GM12878 (cell line): ENCODE results near the gene VSX1. TPM values are rescaled to one million over a fixed set of nuclear protein-coding genes. Genes with fewer than 3 reads are reported as not detected.

Experiments used
- ATAC-seq: fragments of 200-7000 bp; cut with Tn5 transposase; 3 replicates; pipeline ENCODE4 v1.9.1; 2020; ENCODE audit warnings: mild to moderate bottlenecking, moderate library complexity
- BruUV-seq: library from RNA; stranded (reverse); fragments of 400-500 nt; replicated peaks from 2 replicates; lab custom pipeline; 2021; lab: Mats Ljungman, UMichigan
- CTCF ChIA-PET: fragments of 300-600 bp; sonication (Branson Sonifier 250); formaldehyde crosslinking; extraction: SDS; loops from one replicate; lab custom pipeline; 2021; ENCODE audit warnings: inconsistent platforms; lab: Yijun Ruan, JAX
- POLR2A ChIA-PET: fragments of 350-600 bp; formaldehyde crosslinking; extraction: SDS; loops from one replicate; lab custom pipeline; 2021; ENCODE audit warnings: inconsistent platforms; lab: Charles Lee
- RAD21 ChIA-PET: fragments of 300-600 bp; sonication (Branson Sonifier 250); formaldehyde crosslinking; loops from one replicate; lab custom pipeline; 2023; ENCODE audit warnings: antibody characterized with exemption; ENCODE audit not compliant: unreplicated experiment; lab: Charles Lee
- SMC1A ChIA-PET: fragments of 300-600 bp; sonication (Branson Sonifier 250); formaldehyde crosslinking; loops from one replicate; lab custom pipeline; 2023; ENCODE audit not compliant: unreplicated experiment, uncharacterized antibody; lab: Charles Lee
- DNase-seq: peaks from one replicate; pipeline ENCODE4 v3.0.0-alpha.2; 2011; ENCODE audit warnings: low read depth, low spot score
- FAIRE-seq: peaks from 3 replicates; lab custom pipeline; 2011; peaks lifted over from hg19 to GRCh38; lab: Jason Lieb, UNC
- H2AFZ ChIP-seq: 2 replicates; pipeline ENCODE4 v1.6.0; 2011; ENCODE audit warnings: low read depth, low read length, control low read depth; ENCODE audit not compliant: control insufficient read depth
- H3K27ac ChIP-seq: 2 replicates; pipeline ENCODE4 v1.5.1; 2011; ENCODE audit warnings: control low read depth; ENCODE audit not compliant: control insufficient read depth, insufficient read depth
- H3K27me3 ChIP-seq, 2 experiments: replicated peaks in 1 of 2; 2 replicates each; pipeline versions ENCODE4 v1.6.0 to v1.6.1; 2011; ENCODE audit warnings: low read length in 1 of 2; ENCODE audit not compliant: control insufficient read depth in 2 of 2, insufficient read depth in 2 of 2
- H3K36me3 ChIP-seq, 2 experiments: 2 replicates each; pipeline ENCODE4 v1.5.1; 2011; ENCODE audit warnings: low read length in 1 of 2; ENCODE audit not compliant: control insufficient read depth in 2 of 2, insufficient read depth in 2 of 2
- H3K4me1 ChIP-seq: 2 replicates; pipeline ENCODE4 v1.6.1; 2011; ENCODE audit warnings: mild to moderate bottlenecking, low read length, moderate library complexity, mixed read lengths; ENCODE audit not compliant: control insufficient read depth, insufficient read depth
- H3K4me2 ChIP-seq: 2 replicates; pipeline ENCODE4 v1.6.0; 2011; ENCODE audit warnings: control low read depth; ENCODE audit not compliant: control insufficient read depth, insufficient read depth
- H3K4me3 ChIP-seq: fragments of 200-600 bp; sonication (generic); 2 replicates; pipeline ENCODE4 v1.5.1; 2016
- H3K79me2 ChIP-seq: 2 replicates; pipeline ENCODE4 v1.6.0; 2011; ENCODE audit warnings: low read length; ENCODE audit not compliant: control insufficient read depth, insufficient read depth
- H3K9ac ChIP-seq: 2 replicates; pipeline ENCODE4 v1.8.0; 2011; ENCODE audit warnings: low read length, control low read depth, mixed read lengths; ENCODE audit not compliant: control insufficient read depth, insufficient read depth
- H3K9me3 ChIP-seq: replicated peaks from 3 replicates; pipeline ENCODE4 v1.5.1; 2011; ENCODE audit warnings: mild to moderate bottlenecking, low read length; ENCODE audit not compliant: control insufficient read depth, insufficient read depth
- H4K20me1 ChIP-seq: 2 replicates; pipeline ENCODE4 v1.6.0; 2011; ENCODE audit not compliant: control insufficient read depth, insufficient read depth
- JUND ChIP-seq: IDR thresholded peaks from 2 replicates; pipeline ENCODE4 v1.6.1; 2012; ENCODE audit warnings: low read depth, mild to moderate bottlenecking, low read length, improper control_type of control experiment, moderate library complexity
- NR2F1 ChIP-seq: fragments of 450-650 bp; conservative IDR thresholded peaks from 2 replicates; pipeline ENCODE4 v1.6.1; 2017; ENCODE audit warnings: mild to moderate bottlenecking
- SMARCA5 ChIP-seq: fragments of 450-650 bp; IDR thresholded peaks from 2 replicates; pipeline ENCODE4 v1.6.1; 2017; ENCODE audit warnings: mild to moderate bottlenecking
- WGBS: methylation state at CpG from one replicate; pipeline ENCODE4 v1.1.6; 2016; ENCODE audit warnings: low lambda C conversion rate; ENCODE audit not compliant: insufficient replicate concordance, insufficient coverage; ENCODE audit errors: missing lambda C conversion rate; 5-methylcytosine and 5-hydroxymethylcytosine counted together
- in situ Hi-C: fragments of 300-500 bp; cut with MboI; formaldehyde crosslinking; loops from 9 replicates; pipeline ENCODE4 v1.14.3; 2018; ENCODE audit warnings: mixed read lengths
- intact Hi-C: fragments of 100-400 bp; cut with micrococcal nuclease; formaldehyde crosslinking; loops from one replicate; pipeline ENCODE4 v1.14.2; 2022; ENCODE audit not compliant: unreplicated experiment
- polyA plus RNA-seq, 11 experiments: library from polyadenylated mRNA; depleted of rRNA in 4 of 11; unstranded in 6 of 11; stranded (reverse) in 5 of 11; fragments of >200 nt; fragmentation: Nextera tagmentation in 4 of 11; fragmentation: Illumina TruSeq in 1 of 11; extraction: Ambion mirVana in 4 of 11; extraction: Trizol in 1 of 11; gene quantifications; 1 replicate in 1 of 11; 2 replicates in 10 of 11; pipeline versions ENCODE4 v1.2.1 to v1.2.3, GENCODE V29; 2011 to 2016; ENCODE audit warnings: inconsistent platforms in 2 of 11, missing spikeins in 2 of 11, low read depth in 1 of 11
- total RNA-seq, 4 experiments: library from RNA; depleted of rRNA in 3 of 4; stranded (reverse); fragments of >200 nt in 3 of 4; fragmentation: Illumina TruSeq in 1 of 4; extraction: Trizol in 1 of 4; gene quantifications; 2 replicates each; pipeline versions ENCODE4 v1.2.1 to v1.2.3, GENCODE V29; 2013 to 2021
- TF ChIP-seq, protein P1 (sequence below): fragments of 450-650 bp; formaldehyde crosslinking; IDR thresholded peaks from 2 replicates; pipeline ENCODE4 v1.4.0; 2022; ENCODE audit warnings: mild to moderate bottlenecking, moderate library complexity
- TF ChIP-seq, protein P2 (sequence below): fragments of 450-650 bp; IDR thresholded peaks from 2 replicates; pipeline ENCODE4 v1.6.1; 2018; ENCODE audit warnings: borderline replicate concordance, mild to moderate bottlenecking; ENCODE audit not compliant: partially characterized antibody

Gene VSX1
- total and polyA plus RNA-seq, 10 of the 15 experiments (the other 5 are each of a cell fraction or from before 2014, with no cell fraction given) = 0.05 TPM; not detected in 9

DNA sequence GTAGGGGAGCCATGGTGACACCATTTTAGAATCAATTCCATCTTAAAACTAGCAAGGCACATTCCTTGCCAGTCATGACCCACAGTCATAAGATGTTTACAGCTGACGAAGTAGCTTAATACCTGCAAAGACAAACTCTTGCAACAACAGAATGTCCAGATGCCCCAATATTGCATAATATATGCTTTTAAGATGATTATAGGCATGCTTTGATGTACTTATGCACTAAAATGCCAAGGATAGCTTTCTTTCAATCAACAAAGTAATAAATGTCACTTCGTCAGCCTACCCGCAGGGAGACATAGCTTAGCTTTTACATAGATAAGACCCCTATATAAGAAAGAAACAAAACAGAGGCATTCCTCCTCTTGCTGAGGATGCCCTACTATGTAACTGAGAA lies 50.7 kb downstream of the VSX1 start:
- no peak for TF ChIP-seq SMARCA5
- TF ChIP-seq, protein P1, sequence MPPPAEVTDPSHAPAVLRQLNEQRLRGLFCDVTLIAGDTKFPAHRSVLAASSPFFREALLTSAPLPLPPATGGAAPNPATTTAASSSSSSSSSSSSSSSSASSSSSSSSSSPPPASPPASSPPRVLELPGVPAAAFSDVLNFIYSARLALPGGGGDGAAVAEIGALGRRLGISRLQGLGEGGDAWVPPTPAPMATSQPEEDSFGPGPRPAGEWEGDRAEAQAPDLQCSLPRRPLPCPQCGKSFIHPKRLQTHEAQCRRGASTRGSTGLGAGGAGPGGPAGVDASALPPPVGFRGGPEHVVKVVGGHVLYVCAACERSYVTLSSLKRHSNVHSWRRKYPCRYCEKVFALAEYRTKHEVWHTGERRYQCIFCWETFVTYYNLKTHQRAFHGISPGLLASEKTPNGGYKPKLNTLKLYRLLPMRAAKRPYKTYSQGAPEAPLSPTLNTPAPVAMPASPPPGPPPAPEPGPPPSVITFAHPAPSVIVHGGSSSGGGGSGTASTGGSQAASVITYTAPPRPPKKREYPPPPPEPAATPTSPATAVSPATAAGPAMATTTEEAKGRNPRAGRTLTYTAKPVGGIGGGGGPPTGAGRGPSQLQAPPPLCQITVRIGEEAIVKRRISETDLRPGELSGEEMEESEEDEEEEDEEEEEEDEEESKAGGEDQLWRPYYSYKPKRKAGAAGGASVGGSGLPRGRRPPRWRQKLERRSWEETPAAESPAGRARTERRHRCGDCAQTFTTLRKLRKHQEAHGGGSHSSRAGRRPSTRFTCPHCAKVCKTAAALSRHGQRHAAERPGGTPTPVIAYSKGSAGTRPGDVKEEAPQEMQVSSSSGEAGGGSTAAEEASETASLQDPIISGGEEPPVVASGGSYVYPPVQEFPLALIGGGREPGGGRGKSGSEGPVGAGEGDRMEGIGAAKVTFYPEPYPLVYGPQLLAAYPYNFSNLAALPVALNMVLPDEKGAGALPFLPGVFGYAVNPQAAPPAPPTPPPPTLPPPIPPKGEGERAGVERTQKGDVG (CRISPR knock-in tag) = no peak
- TF ChIP-seq NR2F1 = no peak
- TF ChIP-seq, protein P2, sequence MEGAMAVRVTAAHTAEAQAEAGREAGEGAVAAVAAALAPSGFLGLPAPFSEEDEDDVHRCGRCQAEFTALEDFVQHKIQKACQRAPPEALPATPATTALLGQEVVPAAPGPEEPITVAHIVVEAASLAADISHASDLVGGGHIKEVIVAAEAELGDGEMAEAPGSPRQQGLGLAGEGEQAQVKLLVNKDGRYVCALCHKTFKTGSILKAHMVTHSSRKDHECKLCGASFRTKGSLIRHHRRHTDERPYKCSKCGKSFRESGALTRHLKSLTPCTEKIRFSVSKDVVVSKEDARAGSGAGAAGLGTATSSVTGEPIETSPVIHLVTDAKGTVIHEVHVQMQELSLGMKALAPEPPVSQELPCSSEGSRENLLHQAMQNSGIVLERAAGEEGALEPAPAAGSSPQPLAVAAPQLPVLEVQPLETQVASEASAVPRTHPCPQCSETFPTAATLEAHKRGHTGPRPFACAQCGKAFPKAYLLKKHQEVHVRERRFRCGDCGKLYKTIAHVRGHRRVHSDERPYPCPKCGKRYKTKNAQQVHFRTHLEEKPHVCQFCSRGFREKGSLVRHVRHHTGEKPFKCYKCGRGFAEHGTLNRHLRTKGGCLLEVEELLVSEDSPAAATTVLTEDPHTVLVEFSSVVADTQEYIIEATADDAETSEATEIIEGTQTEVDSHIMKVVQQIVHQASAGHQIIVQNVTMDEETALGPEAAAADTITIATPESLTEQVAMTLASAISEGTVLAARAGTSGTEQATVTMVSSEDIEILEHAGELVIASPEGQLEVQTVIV = no peak
- no peak for TF ChIP-seq JUND
- intact Hi-C loops (no loop called here), in situ Hi-C loops (no loop called here)
- ChIA-PET SMC1A (interaction anchor here (1.1 kb wide), 1 partner anchor 37 kb away, joined by 3 read pairs; no protein-coding TSS in a partner anchor), POLR2A (no interaction called here), RAD21 (no interaction called here), CTCF (no interaction called here)
- Histone ChIP-seq H4K20me1 (no peaks in the 10 kb centered on the region), H3K4me2 (no peak overlapping the region), H3K36me3 (peaks cover 0 to 6% of the 10 kb centered on the region in 2 experiments; a peak in 2 of 4 replicates), H2AFZ (no peak overlapping the region), H3K79me2 (peaks cover 2% of the 10 kb centered on the region), H3K4me1 (peaks cover 8% of the 10 kb centered on the region), H3K9me3 (no peaks in the 10 kb centered on the region), H3K27ac (no peak overlapping the region), H3K4me3 (no peak overlapping the region), H3K27me3 (no peaks in the 10 kb centered on the region), H3K9ac (no peak overlapping the region)
- no peak for FAIRE-seq
- WGBS = 100% methylated on average over 3 of the region's 3 CpGs
- ATAC-seq = no peak
- DNase-seq = no peak
- no TSS peak for BruUV-seq
